GM18499 (cell line): ENCODE data around the gene FGGY.
"Not testable (repeated sequence)": the region's sequence is repeated elsewhere in the genome, so short reads cannot be mapped to it uniquely, and the experiment has no call there.

Experiments
- ATAC-seq: cut with Tn5 transposase; IDR thresholded peaks from one replicate; pipeline ENCODE4 v1.9.1; 2021; ENCODE audit warnings: moderate number of reproducible peaks; ENCODE audit not compliant: insufficient read depth, unreplicated experiment

FGGY gene, protein sequence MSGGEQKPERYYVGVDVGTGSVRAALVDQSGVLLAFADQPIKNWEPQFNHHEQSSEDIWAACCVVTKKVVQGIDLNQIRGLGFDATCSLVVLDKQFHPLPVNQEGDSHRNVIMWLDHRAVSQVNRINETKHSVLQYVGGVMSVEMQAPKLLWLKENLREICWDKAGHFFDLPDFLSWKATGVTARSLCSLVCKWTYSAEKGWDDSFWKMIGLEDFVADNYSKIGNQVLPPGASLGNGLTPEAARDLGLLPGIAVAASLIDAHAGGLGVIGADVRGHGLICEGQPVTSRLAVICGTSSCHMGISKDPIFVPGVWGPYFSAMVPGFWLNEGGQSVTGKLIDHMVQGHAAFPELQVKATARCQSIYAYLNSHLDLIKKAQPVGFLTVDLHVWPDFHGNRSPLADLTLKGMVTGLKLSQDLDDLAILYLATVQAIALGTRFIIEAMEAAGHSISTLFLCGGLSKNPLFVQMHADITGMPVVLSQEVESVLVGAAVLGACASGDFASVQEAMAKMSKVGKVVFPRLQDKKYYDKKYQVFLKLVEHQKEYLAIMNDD

DNA sequence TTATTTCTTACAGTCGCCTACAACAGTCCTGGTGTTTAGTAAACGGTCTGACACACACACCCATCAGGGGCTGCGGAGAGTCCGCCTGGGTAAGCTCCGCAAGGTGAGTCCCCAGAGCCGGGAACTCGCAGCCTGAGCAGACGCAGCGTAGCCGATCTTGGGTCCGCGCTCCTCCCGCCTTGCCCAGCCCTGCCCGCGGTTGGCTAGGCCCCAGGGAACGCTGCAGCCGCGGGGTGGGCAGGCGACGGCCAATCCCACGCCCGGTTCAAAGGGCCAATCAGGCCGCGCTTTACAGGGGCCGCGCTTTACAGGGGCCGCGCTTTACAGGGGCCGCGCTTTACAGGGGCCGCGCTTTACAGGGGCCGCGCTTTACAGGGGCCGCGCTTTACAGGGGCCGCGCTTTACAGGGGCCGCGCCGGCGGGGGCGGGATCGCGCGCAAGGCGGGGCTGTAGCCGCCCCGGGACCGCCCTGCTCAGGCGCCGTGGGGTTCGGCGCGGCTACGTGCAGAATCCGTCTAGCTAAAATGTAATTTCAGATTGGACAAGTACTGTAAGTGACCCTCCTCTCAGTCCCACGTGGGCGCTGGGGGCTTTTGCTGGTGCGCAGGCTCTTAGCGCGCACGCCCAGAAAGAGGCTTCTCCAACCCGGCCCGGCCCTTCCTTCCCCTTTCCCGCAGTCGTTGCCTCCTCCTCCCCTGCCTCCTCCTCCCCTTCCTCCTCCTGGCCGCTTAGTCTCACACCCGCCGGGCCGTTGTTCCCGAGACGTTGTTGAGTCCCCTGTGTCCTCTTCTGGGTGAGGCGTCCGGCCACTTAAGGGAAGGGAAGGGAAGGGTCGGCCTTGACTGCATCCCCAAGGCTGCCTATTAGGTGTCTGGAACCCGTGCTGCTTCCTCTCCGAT, at the start of gene FGGY:
Gene FGGY, plus strand, starts transcription at position 737 of the 899 bp plus-strand sequence. CDS start 24,456 bp downstream, outside the sequence.
- ATAC-seq = peak; percentile 87

DNA sequence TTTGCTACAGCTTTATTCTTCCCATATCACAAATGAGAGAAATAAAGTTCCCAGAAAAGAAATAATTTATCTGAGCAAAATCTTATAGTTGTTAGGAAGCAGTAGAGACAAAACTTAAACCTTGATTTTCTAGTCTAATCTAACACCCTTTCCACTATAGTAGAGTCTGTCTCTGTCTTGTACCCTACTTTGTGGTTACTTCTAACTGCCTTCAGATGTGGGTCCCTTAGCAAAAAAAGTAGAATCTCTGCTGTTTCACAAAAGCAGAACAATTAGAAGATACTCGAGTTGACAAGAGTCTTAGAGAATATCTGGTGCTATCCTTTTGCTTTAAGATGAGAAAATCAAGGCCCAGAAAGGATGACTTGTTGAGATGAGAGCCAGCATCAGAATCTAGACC, 48.1 kb upstream of the FGGY start:
- ATAC-seq = no peak

DNA sequence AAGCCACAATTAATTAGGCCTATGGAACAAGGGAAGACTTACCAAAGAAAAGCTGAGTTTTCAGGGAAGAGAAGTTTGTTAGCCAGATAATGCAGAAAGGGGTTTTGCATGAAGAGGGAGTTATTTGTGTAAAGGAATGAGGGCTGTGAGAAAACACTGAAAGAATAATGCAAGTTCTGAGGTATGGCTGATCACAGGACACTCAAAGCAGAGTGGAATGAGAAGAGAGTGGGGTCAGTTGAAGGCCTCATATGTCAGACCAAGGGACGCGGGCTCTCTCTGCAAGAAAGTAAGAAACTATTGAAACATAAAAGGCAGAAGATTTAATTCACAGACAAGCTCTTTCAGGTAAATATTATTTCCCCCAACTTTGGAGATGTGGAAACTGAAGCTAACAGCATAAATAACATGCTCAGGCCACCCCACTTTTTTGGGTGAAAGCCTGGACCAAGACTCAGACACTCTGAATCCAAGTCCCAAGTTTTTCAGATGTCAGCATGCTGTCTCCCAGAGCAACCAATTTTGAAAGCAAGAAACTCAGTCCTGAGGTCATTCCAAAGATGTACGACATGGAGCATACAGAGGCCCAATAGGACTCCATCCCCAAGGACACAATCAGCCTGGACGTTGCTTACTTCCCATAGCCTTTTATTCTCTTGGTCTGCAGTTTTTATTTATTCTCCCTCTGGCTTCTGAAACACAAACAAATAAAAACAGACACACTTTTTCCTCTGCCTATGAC, 47.3 kb upstream of the FGGY start:
- ATAC-seq = no peak

DNA sequence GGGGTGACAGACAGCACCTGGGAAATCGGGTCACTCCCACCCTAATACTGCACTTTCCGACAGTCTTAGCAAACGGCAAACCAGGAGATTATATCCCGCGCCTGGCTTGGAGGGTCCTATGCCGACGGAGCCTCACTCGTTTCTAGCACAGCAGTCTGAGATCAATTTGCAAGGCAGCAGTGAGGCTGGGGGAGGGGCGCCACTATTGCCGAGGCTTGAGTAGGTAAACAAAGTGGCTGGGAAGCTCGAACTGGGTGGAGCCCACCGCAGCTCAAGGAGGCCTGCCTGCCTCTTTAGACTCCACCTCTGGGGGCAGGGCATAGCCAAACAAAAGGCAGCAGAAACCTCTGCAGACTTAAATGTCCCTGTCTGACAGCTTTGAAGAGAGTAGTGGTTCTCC, 45.8 kb upstream of the FGGY start:
- ATAC-seq = not testable (repeated sequence)

DNA sequence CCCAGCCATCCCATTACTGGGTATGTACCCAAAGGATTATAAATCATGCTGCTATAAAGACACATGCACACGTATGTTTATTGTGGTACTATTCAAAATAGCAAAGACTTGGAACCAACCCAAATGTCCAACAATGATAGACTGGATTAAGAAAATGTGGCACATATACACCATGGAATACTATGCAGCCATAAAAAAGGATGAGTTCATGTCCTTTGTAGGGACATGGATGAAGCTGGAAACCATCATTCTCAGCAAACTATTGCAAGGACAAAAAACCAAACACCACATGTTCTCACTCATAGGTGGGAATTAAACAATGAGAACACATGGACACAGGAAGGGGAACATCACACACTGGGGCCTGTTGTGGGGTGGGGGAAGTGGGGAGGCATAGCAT, 40.5 kb upstream of the FGGY start:
- ATAC-seq = not testable (repeated sequence)

DNA sequence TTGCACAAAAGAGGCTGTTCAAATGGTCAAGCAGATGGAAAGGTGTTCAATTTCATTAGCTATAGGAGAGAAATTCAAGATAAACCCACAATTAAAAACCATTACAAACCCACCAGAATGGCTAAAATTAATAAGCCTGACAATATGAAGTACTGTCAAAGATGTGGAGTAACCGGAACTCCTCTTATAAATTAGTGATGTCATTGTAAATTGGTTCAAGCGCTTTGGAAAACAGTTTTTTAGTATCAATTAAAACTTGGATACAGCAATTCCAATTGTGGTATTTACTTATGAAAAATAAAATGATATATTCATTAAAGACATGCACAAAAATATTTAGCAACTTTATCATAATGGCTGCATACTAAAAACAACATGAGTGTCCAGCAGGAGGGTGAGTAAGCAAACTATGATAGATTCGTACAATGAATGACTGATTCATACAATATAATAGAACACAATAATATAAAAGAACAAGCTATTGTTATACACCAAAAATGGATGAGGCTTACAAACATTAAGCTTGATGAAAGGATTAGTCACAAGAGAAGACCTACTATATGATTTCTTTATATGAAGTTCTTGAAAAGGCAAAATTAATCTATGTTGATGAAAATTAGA, 38.4 kb upstream of the FGGY start:
- ATAC-seq = no peak

DNA sequence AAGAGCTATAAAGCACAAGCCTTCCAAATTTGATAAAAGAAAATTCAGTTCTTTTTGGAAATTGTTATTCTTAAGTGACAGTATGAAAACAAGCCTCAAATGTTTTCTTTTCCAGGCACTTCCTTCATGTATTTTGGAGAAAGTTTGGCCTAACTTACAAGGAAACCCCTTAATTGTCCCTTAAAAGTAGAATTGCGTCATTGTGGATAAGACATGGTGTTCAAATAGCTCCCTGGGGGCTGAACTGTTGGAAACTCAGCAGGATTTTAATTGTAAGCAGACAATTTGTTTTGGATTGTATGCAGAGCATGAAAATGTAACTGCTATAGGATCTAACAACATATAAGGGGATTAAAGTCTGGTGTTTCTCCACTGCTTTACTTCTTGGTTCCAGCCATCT, 35.4 kb upstream of the FGGY start:
- no peak for ATAC-seq

DNA sequence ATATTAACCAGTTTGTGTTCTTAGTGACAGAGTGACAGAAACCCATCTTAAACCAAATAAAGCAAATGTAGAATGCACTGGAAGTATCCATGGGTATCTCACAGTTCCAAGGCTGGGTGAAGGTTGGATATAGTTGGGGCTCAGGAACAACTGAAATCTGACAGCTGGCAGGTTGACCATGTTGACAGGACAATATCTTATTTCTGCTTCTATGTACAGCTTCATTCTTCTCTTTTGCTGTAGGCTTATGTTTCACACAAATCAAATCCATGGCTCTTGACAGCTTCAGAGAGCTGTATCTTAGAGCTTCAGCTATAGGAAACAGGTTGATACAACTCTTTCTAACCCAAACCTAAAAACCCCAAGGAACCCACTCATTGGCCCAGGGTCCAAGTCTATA, 34.3 kb upstream of the FGGY start:
- ATAC-seq = no peak

DNA sequence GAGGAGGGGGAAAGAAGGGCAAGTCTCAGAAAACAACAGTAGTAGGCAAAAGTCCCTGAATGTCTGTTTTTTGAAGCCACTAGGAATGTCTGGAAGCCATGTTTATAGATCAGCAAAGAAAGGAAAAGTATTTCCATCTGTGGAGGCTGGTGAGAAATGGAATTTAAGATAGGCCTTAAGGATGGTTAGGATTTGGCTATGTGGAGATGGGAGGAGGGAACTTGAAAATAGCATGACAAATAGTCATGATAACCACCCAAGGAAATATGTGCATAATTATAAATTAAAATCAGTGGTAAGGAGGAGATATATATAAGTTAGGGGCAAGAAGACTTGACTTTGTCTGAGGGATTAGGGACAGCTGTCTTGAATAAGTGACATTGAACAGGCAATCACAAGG, 33.8 kb upstream of the FGGY start:
- no peak for ATAC-seq

DNA sequence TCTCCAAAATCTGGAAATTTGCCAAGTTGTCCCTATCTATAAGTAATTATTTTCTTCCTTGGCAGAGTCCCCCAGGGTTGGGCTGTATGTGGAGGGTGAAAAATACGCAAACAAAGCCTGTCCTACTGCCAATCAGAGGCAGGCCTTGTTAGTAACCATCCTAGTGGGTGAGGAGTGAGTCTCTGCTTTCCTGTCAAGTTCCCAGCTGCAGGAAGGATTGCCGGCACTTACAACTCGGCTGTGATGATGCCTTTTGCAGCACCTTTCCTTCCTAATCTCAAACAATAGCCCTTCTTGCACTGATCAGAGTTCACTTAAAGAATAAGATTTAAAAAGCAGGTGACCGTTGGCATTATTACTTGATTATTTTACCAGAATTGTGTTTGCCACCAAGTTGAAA, 31.3 kb upstream of the FGGY start:
- no peak for ATAC-seq

DNA sequence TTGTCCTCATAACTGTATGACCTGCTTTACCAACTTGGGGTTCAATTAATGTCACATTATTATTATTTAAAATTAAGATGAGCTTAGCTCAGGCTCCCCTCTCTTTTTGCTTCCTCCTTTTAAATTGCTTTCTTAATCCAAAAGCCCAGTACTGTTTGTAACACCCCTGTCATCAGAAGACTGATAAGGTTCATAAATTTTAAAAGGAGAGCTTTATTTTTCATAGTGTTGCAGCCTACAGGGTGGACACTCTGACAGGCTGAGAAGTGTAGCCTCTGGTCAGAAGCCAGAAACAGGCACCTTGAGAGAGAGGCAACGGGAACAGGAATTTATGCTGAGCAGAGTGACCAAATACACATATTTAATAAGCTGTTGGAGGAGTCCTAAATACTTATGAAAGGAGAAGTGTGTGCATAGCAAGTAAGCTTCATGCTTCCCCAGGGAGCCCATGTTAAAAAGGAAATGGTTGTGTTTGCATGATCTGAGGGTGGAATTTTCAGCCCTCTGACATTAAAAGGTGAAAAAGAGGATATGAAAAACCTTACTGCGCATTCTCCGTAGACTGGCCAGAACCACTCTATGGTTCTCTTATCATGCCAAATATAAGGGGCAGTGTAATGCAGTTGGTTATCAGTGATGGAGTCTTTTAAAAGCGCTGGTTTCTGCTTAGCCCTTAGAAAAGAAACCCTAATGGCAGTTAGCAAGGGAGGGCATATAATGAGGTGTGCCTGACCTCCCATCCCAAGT, 30.5 kb upstream of the FGGY start:
- ATAC-seq = peak; percentile 63

DNA sequence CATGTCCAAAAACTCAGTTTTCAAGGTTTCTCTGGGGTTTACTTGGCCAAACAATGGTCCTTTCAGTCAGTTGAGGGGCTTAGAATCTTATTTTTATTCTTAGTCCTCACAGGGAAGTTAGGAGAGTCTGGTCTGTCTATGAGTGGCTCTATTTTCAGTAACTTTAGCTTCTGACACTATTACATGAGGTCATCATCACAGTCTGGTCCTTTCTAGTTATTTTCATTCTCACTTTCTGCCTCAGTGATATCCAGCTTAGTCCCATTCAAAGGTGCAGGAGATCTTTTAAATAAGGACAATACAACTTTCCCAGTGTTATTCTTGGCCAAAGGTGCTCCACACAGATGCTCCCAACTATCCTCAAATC, 30.0 kb upstream of the FGGY start:
- ATAC-seq = peak; percentile 41

DNA sequence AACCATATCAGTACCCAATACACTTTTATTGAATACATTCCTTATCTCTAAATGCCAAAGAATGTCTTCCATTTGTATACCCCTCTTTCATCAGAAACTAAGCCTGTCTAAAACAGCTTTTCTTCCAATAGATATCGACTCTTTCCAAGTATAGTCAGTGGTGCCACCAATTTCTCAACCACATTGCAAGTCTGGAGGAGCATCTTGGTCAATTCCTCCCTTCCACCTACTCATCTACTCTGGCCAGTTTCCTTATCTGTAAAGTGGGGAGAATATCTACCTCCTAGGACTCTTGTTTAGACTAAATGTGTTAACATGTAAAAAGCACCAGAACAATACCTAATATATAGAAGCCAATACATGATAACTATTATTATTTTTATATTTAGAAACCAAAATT, 28.5 kb upstream of the FGGY start:
- no peak for ATAC-seq

DNA sequence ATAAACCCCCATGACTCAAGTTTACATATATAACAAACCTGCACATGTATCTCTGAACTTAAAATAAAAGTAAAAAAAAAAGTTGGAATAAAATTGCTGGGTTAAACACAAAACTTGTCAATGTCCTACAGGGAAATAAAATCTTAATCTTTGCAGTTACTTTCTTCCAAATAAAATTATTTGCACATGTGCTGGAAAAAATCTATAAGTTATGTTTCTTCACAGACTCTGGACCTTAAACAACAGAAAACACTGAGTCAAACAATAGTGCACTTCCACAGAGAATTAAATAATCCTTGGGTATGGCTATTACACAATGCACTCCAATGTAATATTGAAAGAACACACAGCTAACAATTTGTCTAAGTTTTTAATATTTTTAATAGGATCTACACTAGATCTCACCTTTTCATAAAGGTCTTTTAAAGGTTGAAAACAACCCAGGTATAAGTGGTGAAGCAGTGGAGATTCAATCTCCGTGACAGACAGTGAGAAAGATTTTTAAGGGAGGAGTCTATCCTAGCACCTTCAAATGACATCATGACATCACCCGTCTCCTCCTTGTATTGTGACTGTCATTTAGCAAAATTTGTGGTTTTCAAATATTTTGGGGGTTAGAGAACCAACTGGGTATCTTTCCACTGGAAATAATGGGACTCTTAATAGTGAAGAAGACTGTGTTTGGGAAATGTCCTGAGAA, 25.2 kb upstream of the FGGY start:
- no peak for ATAC-seq

DNA sequence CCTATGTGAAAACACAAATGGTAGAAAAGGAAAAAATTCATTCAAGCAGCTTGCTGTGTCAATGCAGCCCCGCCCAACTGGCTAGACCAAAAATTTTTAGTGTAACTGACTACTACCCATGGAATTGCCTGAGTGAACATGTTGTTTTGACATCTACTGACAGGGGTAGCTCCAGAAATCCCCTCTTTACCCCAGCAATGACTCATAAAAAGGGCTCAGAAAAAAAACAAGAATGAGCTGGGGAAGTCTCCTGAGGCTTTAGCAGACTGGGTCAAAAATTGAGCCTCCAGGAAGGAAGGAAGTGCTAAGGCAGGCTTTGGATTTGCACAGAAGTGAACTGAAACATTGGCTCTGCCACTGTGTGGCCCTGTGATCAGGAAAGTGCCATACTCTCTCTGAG, 24.4 kb upstream of the FGGY start:
- ATAC-seq = peak; percentile 62

DNA sequence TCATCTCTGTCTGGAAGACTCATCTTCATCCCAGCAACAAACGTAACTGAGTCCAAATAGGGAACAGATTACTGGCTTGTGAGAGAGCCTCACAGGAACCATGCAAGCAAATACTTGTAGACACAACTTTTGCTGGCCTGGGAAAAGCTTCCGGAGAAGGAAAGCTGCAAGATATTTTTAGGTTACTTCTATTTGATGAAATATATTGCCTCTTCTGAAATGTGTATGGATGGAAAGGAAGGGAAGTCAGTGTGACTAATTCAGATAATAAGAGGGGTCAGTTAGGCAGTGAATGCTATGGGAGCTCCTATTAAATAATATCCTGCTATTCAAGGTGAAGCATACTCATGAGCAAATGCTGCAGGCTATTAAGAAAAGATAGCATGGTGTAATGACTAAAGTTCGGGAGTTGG, 20.4 kb upstream of the FGGY start:
- ATAC-seq = no peak

DNA sequence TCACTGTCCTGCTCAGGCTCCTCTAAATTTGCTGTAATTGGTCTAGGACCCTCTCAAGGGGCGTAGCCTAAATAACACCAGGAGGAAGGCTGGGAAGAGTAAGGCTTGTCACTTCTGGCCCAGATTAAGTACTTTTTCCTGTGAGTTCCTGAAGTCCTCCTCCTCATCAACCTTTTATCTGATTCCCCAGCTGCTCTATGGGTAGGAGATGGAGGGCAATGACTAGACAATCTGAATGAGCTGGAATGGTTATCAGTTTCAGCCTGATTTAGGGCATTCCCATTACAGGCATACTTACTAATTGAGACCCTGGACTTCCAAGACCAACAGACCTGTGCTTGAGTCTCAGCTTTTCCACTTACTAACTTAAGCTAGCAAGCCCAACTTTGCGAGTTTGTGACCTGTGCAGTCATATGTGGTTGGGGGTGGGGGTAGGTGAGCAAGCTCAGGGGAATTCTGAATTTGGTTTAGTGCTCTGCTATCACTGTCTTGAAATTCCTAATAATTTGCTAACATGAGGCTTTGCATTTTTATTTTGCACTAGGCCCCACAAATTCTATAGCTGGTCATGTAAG, 18.0 kb upstream of the FGGY start:
- no peak for ATAC-seq

DNA sequence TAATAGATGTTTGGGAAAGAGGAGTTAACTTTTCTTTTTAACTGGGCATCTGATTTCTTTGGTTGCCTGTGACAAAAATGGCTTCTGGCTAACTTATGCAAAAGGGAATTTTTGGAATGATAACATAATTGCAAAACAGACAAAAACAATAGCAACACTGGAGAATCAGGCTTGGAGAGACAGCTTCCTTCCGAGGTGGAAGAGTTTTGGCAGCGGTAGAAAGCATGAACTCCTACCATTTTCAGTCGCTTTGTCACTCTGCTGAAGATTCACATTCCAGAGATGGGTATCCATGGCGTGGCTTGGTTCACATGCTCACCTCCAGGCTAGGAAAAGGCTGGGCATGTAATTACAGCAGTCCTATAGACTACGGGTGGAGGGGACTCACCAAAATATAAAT, 17.2 kb upstream of the FGGY start:
- no peak for ATAC-seq
